GM21737 (cell line): ENCODE data around the gene STX1A.
"Not testable (repeated sequence)": the region's sequence is repeated elsewhere in the genome, so short reads cannot be mapped to it uniquely, and the experiment has no call there.

Experiments used
- ATAC-seq: cut with Tn5 transposase; IDR thresholded peaks from one replicate; pipeline ENCODE4 v1.9.1; 2021; ENCODE audit warnings: mild to moderate bottlenecking, moderate library complexity; ENCODE audit not compliant: unreplicated experiment

The STX1A gene

DNA sequence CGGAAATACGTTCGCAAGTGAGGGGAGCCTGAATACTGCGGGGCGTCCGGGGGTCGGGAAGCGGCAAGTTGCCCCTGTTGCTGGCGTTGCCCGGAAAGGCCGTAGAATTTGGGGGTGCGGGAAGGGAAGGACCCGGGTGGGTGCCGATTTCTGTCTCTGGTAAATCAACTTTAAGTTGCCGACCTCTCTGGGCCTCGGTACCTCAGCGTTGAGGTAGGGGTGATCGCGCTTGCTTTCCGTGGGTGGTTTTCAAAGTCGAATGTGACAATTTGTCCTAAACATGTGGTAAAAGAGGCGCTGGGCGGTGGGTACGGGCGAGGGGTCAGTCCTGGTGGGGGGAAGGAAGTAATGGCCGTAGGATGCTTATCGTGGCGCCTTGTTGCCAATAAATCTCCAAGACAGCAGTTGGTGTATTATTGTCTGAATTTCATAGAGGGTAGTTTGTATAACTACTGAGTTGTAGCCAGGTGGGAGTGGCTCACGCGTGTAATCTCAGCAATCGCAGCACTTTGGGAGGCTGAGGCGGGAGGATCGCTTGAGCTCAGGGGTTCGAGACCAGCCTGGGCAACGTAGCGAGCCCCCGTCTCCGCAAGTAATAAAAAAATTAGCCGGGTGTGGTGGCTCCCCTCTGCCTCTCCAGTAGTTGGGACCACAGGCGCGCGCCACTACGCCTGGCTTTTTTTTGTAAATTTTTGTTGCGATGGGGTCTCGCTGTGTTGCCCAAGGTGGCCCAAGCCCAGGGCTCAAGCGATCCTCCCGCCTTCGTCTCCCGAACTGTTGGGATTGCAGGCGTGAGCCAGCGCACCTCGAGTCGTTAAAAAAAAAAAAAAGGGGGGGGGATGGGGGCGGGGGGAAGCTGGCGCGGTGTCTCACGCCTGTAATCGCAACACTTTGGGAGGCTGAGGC is 35.4 kb downstream of the STX1A start:
- ATAC-seq: no peak

DNA sequence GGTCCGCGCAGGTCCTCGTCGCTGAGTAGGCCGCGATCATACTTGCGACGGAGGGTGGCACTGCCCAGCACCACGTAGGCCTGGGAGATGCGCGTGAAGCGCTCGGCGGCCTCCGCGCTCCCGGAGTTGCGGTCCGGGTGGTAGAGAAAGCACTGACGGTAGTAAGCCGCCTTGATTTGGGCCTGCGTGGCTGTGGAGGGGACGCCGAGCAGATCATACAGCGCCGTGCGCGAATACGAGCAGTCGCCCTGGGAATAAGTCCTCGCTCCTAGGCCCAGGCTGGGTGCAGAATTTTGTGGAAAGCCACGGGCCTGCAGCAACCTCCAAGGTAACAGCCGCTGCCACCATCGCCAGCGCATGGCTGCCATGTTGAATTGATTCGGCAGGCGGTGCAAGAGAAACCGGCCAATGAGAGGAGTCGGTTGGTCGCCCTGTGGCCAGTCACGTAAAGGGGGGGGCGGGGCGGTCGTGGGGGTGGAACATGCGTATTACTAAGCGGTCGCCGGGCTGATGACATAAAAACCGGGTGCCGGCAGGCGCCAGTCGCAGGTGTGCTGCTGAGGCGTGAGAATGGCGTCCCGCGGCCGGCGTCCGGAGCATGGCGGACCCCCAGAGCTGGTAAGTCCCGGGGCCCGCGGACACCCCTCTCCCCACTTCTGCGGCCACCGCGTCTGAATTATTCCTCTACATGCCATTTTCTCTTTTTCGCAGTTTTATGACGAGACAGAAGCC is 36.2 kb downstream of the STX1A start, which contains the start of the genes BUD23 and DNAJC30:
TSS of gene BUD23 (plus strand) at position 542 of the 732 bp plus-strand sequence. CDS start at position 571, 29 bp downstream.
TSS of gene DNAJC30 (minus strand) at position 398 of the 732 bp plus-strand sequence. CDS start at position 368, 30 bp downstream.
- peak; percentile 87 for ATAC-seq

DNA sequence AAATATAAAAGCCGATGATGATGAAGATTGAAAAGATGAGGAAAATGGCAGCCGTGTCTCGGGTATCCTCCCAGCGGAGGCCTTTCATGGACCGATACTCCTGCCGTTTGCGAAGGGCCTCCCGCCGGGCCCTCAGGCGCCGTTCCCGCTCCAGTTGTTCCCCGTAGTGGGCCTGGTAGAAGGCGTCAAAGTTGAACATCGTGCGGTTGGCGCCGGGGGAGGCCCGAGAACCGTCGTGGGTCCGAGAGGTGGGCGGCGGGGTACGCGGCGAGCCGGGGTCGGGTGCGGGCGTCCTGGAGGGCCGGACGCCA is 36.8 kb downstream of the STX1A start:
- no peak for ATAC-seq

DNA sequence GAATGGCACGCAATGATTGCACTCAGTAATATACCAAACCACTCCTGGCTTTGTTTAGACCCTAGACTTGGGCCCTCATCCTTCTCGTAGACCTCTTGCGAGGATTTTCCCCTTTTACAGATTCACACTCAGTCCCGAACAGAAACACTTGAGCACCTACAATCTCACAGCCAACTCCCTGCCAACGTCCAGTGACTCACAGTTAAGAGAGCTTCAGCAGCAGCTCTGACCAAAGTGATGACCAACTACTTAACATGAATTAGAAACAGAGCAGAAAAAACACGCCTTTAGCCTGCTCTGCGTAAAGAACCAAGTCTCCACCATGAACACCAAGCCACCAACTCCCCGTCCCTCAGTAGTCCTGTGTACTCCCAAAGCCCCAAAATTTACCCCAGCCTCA is 38.4 kb downstream of the STX1A start:
- no peak for ATAC-seq

DNA sequence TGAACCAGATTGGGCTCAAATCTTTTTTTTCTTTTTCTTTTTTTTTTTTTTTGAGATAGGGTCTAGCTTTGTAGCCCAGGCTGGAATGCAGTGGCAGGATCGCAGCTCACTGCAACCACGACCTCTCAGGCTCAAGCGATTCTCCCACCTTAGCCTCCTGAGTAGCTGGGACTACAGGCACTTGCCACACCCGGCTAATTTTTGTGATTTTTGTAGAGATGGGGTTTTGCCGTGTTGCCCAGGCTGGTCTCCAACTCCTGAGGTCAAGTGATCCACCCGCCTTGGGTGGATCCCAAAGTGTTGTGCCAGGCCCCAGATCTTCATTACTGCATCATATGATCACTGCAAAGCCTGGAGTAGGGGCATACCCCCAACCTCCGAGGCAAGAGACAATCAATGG is 39.0 kb downstream of the STX1A start:
- no peak for ATAC-seq

DNA sequence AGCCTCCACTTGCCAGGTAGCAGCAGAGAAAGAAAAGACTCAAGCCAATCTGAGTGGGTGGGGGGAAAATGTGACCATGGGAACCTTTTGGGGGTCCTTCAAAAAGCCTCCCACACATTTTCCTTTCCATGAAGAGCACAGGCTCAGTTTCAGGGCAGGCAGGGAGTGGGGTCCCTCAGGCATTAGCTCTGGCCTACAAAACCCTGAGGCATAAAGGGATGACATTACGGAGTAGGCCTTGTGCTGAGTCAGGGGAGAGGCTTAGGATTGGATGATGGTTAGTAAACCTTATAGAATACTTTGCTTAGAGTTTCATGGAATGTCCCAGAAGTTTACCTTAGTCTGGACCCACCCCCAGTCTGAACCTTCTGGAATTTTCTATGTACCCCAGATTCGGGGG is 39.8 kb downstream of the STX1A start:
- no peak for ATAC-seq

DNA sequence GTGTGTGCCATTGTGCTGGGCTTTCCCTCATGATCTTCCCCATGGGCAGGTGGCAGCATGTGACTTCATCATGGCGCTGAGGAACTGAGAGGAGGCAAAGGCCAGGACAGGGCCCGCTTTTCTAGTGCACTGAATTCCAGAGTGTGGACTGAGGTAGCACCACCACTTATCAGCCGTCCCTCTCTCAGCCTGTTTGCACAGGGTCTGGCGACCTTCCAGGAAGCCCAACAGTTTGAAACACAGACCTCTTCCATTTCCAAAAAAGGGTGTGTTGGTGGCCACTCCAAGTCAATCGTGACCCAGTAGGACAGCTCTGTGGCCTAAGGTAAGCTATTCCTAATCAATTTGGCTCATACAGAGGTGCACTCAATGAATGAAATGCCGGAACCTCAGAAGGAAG is 40.6 kb downstream of the STX1A start:
- ATAC-seq: no peak

DNA sequence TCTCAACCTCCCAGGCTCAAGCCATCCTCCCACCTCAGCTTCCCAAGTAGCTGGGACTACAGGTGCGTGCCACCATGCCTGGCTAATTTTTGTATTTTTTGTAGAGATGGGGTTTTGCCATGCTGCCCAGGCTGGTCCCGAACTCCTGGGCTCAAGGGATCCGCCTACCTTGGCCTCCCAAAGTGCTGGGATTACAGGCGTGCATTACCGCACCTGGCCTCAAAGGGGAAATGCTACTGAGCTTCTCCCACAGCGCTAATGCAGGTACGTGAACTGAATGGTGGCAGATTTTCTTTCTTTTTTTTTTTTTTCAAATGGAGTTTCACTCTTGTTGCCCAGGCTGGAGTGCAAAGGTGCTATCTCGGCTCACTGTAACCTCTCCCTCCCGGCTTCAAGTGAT is 43.4 kb downstream of the STX1A start:
- ATAC-seq: not testable (repeated sequence)

DNA sequence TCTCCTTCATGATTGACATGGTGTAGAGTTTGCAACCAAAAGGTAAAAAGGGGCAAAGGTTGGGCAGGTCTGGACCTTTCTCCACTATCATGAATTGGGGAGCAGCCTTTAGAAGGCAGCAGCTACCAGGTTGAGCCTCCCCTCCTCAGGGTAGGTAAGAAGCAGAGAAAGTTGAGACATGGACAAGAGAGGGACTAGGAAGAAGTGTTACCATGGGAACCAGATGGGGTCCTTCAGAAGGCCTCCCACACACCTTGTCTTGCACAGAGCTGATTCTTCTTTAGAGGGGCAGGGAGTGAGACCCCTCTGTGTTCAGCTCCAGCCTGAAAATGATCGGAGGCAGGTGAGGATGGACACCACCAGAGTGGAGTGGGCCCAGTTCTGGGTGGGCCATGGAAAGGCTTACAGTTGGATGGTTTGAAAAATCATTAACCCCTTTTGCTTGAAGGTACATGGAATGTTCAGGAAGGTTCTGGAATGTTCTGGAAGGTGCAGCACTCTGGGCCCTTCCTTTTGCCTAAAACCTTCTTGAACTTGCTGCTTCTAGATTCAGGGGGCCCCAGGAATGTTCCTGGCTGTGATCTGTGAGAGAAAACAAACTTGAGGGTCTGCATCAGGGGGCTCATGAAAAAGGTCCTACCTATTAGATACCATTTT is 44.9 kb downstream of the STX1A start:
- ATAC-seq: no peak

DNA sequence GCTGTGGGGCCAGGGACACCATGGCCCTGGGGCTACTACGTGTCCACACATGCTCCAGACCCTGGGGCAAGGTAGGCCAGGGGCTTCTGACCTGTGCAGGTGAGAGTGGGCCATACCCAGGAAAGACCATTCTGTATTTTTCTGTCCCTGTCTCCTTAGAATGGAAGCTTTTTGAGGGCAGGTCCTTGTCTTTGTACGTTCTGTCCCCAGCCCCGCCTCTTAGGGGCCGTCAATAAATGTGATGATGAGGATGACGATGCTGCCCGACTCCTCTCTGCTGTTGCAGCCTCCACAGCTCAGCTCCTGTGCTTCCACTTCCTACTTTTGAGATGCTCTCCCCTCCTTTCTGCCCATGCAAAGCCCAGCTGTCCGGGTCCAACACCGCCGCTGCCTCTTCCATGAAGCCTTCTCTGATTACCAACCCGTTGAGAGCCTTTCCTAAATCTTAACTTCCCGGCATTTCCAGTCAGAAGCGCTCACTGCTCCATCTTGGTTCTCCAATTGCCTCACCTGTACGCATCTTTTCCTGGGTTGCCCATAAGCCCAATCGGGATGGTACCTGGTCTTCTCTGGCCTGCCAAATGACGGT is 47.5 kb downstream of the STX1A start:
- no peak for ATAC-seq

DNA sequence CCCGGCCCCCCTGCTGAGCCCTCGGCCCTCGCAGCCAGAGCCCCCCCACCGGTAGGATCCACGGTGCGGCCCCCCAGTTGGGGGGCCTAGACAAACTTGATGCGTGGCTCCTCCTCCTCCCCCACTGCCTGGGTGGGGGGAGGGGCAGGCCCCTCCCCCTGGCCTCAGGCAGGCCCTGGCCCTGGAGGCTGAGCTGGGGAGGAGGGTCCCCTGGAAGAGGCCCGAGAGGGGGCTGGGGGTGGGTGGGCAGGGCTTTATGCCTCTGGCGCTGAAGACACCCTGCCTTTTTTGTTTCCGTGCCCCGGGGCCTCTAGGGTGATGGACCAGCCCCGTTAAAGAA is 48.2 kb downstream of the STX1A start:
- no peak for ATAC-seq

DNA sequence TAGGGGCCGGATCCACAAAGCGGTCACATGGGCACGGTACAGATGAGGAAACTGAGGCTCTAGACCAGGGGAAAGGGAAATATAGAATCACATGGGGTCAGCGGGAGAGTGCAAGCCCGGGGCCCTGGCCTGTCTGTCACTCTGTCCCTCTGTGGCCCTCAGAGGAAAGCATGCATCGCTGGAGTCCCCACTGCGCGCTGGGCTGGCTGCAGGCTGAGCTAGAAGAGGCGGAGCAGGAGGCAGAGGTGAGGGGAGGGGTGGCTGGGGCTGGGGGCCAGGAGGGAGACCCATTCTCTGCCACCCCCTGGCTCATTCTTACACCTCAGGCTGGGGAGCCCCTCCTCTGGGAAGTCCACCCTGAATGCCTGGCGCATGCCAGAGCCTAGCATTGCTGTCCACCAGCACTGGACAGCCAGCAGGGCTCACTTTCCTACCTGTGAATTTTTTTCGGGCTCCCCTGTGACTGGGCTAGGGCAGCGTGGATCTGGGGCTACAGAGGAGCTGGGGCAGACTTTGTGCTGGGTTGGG is 49.5 kb downstream of the STX1A start:
- no peak for ATAC-seq

DNA sequence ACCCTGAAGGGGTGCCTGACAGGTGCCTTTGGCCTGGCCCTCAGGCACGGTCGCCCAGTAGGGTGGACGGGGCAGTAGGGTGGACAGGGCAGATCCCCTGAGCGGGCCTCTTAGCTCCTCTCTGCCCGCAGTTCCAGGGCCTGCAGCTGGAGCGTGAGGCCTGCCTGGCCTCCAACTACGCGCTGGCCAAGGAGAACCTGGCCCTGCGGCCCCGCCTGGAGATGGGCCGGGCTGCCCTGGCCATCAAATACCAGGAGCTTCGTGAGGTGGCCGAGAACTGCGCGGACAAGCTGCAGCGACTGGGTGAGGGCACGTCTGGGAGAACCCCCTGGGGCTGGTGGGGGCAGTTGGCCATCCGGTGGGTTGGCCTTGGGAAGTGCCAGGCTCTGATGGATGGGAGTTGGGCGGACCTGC is 50.2 kb downstream of the STX1A start:
- no peak for ATAC-seq

DNA sequence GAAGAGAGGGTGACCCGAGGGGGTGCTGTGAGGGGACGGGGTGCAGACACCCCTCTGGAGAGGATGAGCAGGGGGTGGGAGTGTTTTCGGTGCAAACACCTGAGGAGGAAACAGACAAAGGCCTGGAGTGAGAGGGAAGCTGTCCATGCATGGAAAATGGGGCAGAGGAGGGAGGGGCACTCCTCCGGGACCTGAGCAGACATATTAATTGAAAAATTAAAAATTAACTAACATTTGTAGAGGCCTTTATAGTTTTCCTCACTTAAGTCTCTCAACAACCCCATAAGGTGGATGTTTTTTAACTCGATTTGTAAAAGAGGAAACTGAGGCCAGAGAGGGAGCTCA is 50.6 kb downstream of the STX1A start:
- no peak for ATAC-seq

DNA sequence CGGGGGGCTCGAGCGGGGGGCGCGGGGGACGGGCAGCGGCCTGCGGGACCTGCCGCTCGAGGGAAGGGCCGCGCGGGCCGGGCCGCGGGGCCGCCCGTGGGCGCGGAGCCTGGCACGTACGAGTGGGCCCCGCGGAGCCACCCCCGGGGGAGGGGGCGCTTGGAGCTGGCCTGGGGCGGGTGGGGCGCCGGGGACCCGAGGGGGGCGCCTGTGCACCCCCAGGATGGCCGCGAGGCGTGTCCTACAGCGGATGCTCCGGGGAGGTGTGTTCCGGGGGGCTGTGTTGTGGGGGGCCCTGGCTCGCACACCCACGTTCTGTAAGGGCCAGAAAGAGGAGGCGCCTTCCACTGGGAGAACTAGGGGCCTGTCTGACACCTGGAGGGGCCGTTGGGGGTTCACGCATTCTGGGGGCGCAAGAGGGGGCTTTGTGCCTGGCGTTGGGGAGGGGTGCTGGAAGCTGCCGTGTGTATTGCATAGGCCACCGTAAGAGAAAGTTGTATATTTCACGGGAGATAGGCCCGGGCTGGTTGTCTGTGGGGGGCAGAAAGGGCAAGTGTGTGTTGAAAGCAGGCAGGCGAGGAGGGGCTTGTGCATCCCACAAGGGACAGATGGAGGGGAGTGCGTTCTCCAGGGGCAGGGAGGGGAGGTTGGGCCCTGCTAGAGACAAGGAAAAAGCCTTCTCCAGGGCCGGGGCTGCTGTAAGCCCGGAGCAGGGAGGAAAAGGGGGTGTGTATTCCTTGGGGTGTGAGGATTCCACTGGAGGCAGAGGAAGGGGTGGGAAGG is 51.2 kb downstream of the STX1A start:
- no peak for ATAC-seq

DNA sequence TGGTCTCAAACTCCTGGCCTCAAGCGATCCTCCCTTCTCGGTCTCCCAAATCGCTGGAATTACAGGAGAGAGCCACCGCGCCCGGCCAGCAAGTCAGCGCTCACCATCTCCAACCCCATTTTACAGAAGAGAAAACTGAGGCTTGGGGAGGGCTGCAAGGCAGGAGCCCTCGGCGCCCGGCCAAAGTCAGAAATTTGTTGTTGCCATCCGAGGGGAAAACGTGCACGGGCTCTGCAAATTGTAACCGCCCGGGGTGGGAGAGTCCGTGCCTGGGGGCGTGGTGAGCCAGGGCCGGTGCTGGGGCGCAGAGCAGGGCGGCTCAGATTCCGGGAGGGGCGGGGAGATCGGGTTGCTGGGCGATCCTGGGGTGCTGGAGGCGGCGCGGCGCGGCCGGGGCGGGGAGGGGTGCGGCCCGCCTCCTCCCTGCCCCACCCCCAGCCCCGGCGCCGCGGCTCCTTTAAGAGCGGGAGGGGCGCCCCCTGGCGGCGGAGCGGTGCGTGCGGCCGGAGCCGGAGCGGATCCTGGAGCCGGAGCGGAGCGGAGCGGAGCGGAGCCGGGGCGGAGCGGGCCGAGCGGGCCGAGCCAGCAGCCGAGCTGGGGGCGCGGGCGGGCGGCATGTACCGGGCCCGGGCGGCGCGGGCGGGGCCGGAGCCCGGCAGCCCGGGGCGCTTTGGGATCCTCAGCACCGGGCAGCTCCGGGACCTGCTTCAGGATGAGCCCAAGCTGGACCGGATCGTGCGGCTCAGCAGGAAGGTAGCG is 51.9 kb downstream of the STX1A start, which contains the start of gene VPS37D:
TSS of gene VPS37D (plus strand) at position 488 of the 759 bp plus-strand sequence. CDS start at position 616, 128 bp downstream.
- ATAC-seq: peak; percentile 82

DNA sequence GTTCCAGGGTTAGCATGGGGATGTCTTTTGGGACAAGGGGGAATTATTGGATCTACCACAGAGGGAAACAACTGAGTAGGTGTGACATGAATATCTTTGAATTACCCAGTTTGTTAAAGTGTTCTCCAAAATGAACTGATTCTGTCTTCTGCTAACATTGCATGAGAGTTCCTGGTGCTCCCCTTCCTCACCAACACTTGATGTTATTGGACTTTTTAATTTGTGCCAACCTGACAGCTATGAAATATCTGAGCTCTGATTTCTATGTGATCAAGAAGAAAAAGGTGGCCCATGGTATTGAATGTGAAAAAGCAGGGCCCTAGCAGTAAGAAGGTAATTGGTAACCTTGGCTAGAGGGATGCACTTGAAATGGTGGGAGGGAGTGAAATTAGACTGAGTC is 56.4 kb downstream of the STX1A start:
- ATAC-seq: no peak

DNA sequence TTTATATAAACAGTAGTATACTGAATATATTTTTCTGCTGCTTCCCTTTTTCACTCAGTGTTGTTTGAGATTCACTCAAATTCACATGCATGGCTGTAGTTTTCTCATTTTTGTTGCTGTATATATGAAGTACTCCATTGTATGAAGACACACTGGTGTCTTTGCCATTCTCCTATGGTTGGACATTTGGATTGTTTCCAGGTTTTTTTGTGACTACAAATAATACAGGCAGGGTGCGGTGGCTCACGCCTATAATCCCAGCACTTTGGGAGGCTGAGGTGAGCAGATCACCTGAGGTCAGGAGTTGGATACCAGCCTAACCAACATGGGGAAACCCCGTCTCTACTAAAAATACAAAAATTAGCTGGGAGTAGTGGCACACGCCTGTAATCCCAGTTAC is 58.9 kb downstream of the STX1A start:
- not testable (repeated sequence) for ATAC-seq

DNA sequence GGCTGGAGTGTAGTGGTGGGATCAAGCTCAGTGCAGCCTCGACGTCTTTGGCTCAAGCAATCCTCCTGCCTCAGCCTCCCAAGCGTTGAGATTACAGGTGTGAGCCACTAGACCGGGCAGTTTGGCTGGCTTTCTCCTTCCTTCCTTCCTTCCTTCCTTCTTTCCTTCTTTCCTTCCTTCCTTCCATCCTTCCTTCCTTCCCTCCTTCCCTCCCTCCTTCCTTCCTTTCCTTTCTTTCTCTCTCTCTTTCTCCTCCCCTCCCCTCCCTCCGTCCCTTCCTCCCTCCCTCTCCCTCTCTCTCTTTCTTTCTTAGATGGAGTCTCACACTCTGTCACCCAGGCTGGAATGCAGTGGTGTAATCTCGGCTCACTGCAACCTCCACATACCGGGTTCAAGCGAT is 59.5 kb downstream of the STX1A start:
- no peak for ATAC-seq

DNA sequence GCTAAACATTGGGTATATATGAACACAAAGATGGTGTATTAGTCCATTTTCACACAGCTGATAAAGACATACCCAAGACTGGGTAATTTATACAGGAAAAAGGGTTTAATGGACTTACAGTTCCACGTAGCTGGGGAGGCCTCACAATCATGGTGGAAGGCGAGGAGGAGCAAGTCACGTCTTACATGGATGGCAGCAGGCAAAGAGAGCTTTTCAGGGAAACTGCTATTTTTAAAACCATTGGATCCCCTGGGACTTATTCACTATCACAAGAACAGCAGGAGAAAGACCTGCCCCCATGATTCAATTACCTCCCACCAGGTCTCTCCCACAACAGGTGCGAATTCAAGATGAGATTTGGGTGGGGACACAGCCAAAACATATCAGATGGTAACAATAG is 64.2 kb downstream of the STX1A start:
- ATAC-seq: not testable (repeated sequence)
